ENCODE measurements around the gene HMCN1.

DNA sequence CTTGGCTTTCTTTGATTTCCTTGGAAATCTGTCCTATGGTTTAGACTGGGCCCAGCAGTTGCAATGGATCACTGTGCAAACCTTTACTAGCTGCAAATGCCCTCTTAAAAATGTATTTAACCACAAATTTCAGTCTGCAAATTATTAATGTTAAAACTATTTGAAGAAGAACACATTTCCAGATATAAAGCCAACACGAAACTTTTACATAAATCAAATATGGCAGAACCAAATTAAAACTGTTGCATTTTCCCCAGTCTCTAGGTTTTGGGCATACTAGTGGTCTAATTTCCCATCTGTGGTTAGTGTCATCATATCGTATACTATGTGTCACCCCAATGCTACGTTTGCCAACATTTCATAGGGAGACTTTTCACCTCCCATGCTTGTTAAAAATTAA is 52.3 kb downstream of the HMCN1 start:
- no peak for TF ChIP-seq ZNF274 (IDR thresholded peaks at IDR 0.05; ENCODE audit: low read depth, low read length)
- no peak for TF ChIP-seq YY1 (IDR thresholded peaks at IDR 0.05; ENCODE audit: insufficient read depth, insufficient read length)

All from NT2/D1 (cell line).